NCI-H446 (cell line): ENCODE measurements around the gene FNDC3B.

Experiments
- DNase-seq, 2 experiments: peaks; one replicate each; lab custom pipeline; 2025; lab: John Stamatoyannopoulos, UW

The FNDC3B gene

GRCh38 chr3:172287937-172288477 lies 248.6 kb downstream of the FNDC3B start:
- no peak for DNase-seq

GRCh38 chr3:172288651-172289050 lies 249.3 kb downstream of the FNDC3B start:
- DNase-seq: no peak

GRCh38 chr3:172289583-172289982 lies 250.2 kb downstream of the FNDC3B start:
- DNase-seq: no peak

DNA sequence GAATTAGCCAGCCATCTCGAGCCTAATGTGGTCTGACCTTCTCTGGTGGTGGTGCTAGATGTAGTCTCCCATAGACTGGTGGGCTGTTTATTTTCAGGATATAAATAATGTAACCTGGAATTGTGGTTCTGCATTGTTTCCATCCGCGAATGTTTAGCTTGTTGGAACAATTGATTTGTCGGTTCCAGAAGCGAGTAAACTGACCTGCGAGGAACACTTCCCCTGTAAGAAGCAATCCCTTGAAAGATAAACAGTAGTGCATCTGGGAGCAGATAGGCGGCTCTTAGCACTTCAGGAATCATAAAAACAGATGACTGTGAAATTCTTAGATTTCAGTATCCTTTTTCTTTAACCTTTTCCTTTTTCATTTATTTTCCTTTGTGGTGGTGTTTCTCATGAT lies 251.1 kb downstream of the FNDC3B start:
- DNase-seq: no peak

DNA sequence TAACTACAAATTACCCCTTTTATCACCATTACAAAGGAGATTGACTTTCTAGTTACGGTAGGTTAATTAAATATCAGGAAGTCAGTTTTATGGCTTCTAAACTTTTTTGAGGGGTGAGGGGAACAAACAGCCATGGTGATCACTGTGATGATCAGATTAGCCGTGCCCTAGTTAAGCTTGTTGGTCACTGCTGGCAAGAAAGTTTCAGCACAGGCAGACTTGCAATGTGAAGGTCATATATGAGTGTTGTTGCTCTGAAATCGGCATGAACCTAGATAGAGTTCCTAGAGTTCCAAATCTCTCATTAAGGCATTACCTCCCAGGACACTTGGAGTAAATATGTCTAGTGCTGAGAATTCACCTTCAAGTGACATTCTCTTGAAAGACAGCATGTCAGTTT lies 252.3 kb downstream of the FNDC3B start:
- DNase-seq: no peak

GRCh38 chr3:172292422-172292821 lies 253.0 kb downstream of the FNDC3B start:
- no peak for DNase-seq

DNA sequence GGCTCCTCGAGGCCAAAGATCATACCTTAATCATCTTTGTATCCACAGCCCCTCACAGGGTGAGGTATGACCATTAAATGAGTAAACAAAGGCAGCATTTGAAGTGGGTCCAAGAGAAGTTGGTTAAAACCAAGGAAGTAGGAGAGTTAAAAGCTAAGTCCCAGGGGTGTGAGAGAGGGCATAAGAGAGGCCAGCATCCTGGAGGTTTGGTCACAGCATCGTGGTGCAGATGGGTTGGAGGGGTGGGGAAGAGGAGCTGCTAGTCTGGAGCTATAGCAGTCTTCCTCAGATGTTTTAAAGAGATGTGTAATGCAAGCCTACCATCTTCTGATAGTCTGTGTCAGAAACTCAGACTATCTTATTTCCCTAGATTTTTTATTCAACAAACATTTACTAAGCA lies 253.7 kb downstream of the FNDC3B start:
- DNase-seq: no peak

DNA sequence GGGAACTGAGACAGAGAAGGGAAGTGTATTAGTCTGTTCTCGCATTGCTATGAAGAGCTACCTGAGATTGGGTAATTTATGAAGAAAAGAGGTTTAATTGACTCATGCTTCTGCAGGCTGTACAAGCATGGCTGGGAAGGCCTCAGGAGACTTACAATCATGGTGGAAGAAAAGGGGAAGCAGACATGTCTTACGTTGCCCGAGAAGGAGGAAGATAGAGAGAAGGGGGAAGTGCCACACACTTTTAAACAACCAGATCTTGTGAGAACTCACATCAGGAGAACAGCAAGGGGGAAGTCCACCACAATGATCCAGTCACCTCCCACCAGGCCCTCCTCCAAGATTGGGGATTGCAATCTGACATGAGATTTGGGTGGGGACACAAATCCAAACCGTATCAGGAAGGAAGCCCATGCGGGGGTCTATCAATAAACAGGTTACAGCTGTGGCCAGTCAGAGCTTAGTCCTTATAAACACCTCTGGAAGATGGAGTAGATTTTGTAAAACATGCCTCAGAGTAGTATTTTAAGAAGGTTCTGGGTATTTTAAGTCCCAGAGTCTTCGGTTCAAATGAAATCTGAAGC lies 254.9 kb downstream of the FNDC3B start:
- no peak for DNase-seq

DNA sequence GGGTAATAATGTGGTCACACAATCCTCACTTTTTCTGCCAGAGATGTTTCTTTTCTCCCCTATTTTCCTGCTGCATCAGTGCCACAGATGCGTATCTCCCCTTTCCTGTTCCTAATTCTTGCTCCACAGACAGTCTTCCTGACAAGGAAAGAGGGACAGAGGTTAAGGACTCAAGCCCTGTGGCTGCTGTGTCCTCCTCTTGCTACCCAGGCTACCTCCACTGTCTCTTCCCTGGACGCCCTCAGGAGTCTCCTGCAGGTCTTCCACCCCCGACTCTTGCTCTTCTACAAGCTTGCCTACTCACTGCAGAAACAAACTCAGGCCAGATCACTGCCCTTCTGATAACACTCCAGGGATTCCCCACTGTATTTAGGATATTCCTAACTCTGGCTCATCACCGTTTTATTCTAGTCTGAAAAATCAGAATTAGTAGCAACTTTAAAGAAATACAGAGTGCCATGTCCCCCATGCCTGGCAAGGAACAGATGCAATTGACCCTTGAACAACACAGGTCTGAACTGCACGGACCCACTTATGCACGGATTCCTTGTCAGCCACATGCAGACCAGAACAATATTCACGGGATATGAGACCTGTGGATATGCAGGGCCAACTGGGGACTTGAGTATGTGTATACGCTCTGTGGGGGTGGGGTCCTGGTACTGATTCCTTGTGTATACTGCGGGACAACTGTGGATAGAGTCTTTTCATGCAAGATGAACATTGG lies 257.0 kb downstream of the FNDC3B start:
- no peak for DNase-seq

DNA sequence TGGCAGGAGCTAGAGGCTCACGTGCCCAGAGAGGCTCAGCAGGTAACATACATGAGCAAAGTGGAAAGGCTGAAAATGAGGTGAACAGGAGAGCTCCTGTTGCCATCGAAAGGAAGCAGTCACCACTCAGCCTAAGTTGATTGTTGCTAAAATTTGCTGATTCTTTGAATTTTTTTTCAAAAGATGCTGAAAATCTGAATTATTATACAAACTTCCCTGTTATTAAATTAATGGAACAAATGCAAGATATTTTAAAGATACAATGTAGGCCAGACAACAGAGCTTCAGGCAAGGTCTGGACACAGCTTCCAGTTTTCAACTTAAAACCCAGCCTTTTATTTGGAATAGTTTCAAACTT lies 257.6 kb downstream of the FNDC3B start:
- no peak for DNase-seq

- DNase-seq: no peak
These were observed 258.9 kb downstream of the FNDC3B start for GRCh38 chr3:172298247-172298646.

DNA sequence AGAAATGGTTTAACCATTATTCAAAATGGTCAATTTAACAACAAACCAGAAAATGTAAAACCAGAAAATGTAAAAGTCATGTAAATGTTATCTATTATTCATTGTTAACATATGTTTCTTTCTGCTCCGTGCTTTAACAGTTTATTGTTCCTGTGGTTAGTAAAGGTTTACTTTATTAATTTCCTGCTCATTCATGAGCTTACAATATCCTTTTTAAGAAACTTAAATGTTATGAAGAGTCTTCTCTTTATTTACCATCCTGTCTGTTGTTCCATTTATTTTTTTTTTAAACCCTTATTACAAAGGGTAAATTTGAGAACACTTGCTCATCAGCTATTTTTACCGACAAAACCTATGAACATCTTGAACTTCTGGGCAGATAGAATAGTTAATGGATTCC lies 260.8 kb downstream of the FNDC3B start:
- no peak for DNase-seq

DNA sequence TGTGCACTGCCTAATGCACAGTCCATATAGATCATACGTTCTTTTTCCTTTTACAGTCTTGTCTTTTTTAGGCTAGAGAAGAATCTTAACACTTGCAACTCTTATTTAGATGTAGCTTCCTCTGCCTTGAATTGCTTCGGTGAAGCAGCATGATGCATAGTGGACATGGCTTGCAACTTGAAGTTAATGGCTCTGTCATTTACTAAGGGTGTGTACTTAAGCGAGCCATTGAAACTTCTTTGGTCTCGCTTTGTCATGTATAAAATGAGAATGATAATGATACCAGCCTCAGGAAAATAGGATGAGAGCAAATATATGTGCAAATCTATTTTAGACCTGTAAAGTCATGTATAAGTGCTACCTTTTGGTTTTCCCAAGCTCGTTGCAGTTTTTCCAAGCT lies 261.5 kb downstream of the FNDC3B start:
- no peak for DNase-seq

DNA sequence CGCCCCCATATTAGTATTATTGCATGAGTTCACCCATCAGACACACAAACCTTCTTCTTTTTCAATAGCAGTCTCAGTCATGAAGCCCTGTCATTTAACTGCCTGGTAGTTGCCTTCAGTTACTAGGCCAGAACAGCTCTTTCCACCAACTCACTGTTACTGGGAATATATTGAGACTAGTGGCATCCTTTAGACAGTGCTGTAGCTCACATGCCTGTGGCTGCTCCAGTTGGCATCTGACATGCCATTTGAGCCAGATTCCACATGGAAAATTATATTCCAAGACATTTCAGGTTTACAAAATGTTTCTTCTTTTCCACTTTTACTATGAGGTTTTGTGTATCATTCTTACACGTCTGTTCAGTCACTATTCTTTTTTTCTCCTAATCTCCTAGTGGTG lies 262.8 kb downstream of the FNDC3B start:
- no peak for DNase-seq

GRCh38 chr3:172303181-172303580 lies 263.8 kb downstream of the FNDC3B start:
- DNase-seq: no peak

DNA sequence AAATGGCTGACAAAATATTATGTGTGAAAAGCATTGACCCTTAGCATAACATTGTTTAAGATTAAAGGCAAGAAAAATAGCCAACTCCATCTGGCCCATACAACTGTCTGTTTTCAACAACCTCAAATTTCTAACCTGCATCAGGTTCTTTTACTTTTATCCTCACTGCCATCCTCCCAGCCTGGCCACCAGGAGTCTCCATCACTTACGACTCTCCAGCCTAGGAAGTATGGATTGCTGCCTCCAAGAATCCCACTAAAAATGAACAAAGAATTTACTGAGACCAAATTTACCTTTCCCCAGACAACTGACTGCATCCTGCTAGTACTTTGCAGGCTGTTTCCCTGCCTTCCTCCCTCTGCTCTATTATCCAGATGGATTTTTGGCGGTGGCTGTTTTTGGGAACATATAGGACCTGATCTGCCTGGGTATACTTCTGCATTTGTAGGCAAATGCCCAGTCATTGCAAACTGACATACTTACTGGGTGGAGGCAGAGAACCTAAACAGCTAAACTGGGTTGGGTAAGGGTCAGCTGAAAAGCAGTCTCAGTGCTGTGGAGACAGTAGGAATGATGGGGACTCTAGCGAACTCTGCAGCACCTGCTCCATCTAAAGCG lies 264.7 kb downstream of the FNDC3B start:
- no peak for DNase-seq

DNA sequence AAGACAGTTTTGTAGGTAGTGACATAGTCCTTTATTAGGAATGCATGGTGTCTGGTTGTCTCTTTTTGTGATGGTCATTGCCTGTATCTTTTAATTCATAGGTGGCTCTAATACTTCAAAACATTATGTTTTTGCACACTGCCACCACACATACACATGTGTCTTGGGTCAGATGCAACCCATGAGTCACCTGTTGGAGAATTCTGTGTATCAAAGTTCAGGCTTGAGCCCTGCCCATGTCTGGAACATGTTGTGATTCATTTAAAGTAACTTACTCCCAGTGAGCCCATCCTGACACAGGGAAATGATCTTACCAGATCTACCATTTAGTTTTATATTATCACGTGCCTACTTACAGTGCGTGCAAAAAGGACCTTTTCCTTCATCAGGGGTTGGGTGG lies 266.2 kb downstream of the FNDC3B start:
- DNase-seq: no peak

GRCh38 chr3:172305974-172306373 lies 266.6 kb downstream of the FNDC3B start:
- DNase-seq: no peak

GRCh38 chr3:172307141-172307560 lies 267.8 kb downstream of the FNDC3B start:
- DNase-seq: no peak

GRCh38 chr3:172309059-172309458 lies 269.7 kb downstream of the FNDC3B start:
- DNase-seq: no peak

GRCh38 chr3:172309741-172310427 lies 270.5 kb downstream of the FNDC3B start:
- DNase-seq: no peak

DNA sequence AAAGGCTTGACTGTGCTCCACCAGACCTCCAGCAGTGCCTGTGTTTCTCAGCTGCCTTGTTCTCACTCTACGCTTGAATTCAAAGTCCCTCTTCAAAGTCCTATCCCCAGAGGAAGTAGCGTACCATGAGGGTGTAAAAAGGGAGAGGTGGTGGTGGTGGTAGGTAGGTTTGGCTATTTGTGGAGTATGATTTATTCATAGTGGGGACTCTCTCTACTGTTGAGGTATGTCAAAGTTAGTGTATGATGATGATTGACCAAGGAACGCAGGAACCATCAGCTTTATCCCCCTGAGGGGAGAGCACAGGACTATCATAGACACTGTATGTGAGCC lies 271.0 kb downstream of the FNDC3B start:
- no peak for DNase-seq

- no peak for DNase-seq
These were observed 271.8 kb downstream of the FNDC3B start for GRCh38 chr3:172311217-172311616.
